A673 (cell line): ENCODE results near the gene OR5B3. TPM values are rescaled to one million over a fixed set of nuclear protein-coding genes. Genes with fewer than 3 reads are reported as not detected.

ENCODE experiments used
- BruUV-seq: library from RNA; stranded (reverse); fragments of 400-500 nt; replicated peaks from 2 replicates; lab custom pipeline; 2021; lab: Mats Ljungman, UMichigan
- CTCF ChIA-PET: fragments of 300-600 bp; sonication (Branson Sonifier 250); formaldehyde crosslinking; loops from one replicate; lab custom pipeline; 2022; ENCODE audit warnings: antibody characterized with exemption; lab: Charles Lee
- POLR2A ChIA-PET: fragments of 300-600 bp; sonication (Branson Sonifier 250); formaldehyde crosslinking; loops from one replicate; lab custom pipeline; 2022; ENCODE audit warnings: antibody characterized with exemption; ENCODE audit not compliant: low non-redundant PET; lab: Charles Lee
- DNase-seq: peaks from one replicate; pipeline ENCODE4 v3.0.0-alpha.2; 2015; ENCODE audit warnings: low spot score
- H3K27ac ChIP-seq: fragments of 200-600 bp; sonication (generic); 2 replicates; pipeline ENCODE4 v1.5.1; 2016; ENCODE audit warnings: mixed run types, low read depth, mild to moderate bottlenecking, mixed read lengths, antibody characterized with exemption, low read length; ENCODE audit not compliant: poor library complexity, severe bottlenecking
- H3K27me3 ChIP-seq: fragments of 200-600 bp; sonication (generic); replicated peaks from 2 replicates; pipeline ENCODE4 v1.6.1; 2017; ENCODE audit warnings: mixed run types, low read depth, mild to moderate bottlenecking, mixed read lengths, antibody characterized with exemption, low read length; ENCODE audit not compliant: insufficient read depth, poor library complexity
- H3K36me3 ChIP-seq: fragments of 200-600 bp; sonication (generic); 2 replicates; pipeline ENCODE4 v1.6.1; 2016; ENCODE audit warnings: mixed run types, mild to moderate bottlenecking, mixed read lengths, antibody characterized with exemption, low read length; ENCODE audit not compliant: insufficient read depth, poor library complexity, severe bottlenecking
- H3K4me1 ChIP-seq: fragments of 200-600 bp; sonication (generic); 2 replicates; pipeline ENCODE4 v1.6.1; 2017; ENCODE audit warnings: mixed run types, mild to moderate bottlenecking, mixed read lengths, antibody characterized with exemption, low read length; ENCODE audit not compliant: insufficient read depth, poor library complexity, severe bottlenecking
- H3K4me3 ChIP-seq: fragments of 200-600 bp; sonication (generic); 2 replicates; pipeline ENCODE4 v1.5.1; 2016; ENCODE audit warnings: low read depth, mixed run types, mild to moderate bottlenecking, mixed read lengths, low read length; ENCODE audit not compliant: poor library complexity, severe bottlenecking
- H3K9me3 ChIP-seq: fragments of 200-600 bp; sonication (generic); 2 replicates; pipeline ENCODE4 v1.6.1; 2016; ENCODE audit warnings: mixed run types, low read depth, mild to moderate bottlenecking, mixed read lengths, antibody characterized with exemption, low read length; ENCODE audit not compliant: poor library complexity, severe bottlenecking
- EZH2 ChIP-seq: fragments of 200-600 bp; sonication (generic); IDR thresholded peaks from 2 replicates; pipeline ENCODE4 v1.6.1; 2017; ENCODE audit warnings: borderline replicate concordance, low read depth, mild to moderate bottlenecking, mixed read lengths, antibody characterized with exemption, low read length; ENCODE audit not compliant: poor library complexity, severe bottlenecking
- intact Hi-C: fragments of 100-400 bp; cut with micrococcal nuclease; formaldehyde crosslinking; loops from one replicate; pipeline ENCODE4 v1.10.0; 2022; ENCODE audit not compliant: unreplicated experiment
- total RNA-seq: library from RNA; stranded (reverse); gene quantifications from 2 replicates; pipeline ENCODE4 v1.2.3, GENCODE V29; 2021
- TF ChIP-seq, protein P1 (sequence below): fragments of 300-800, 200-600 bp; sonication (generic); conservative IDR thresholded peaks from 2 replicates; pipeline ENCODE4 v1.5.1; 2017; ENCODE audit warnings: low read depth, mild to moderate bottlenecking, antibody characterized with exemption, low read length, moderate library complexity, mixed read lengths

The OR5B3 gene
- total RNA-seq, 1 experiment from 2014 or later, result not detected

DNA sequence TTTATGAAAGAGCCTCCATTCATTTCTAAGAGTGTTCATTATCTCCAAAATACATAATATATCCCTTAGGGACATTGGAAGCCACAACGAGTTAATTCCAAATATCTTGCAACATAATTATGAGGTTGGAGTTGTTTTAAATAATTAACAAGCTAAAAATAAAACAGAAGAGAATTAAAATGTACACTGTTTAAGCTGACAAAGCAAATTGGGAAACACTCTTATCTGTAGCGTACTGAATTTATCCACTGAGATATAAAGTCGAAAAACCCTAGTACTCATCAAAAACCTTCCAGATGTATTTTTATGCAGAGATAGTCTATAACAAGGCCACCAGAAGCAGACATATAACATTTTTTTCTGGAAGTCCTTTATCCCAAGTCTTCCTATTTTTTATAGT lies 27.5 kb upstream of the OR5B3 start:
- Histone ChIP-seq H3K27ac (no peak overlapping the region), H3K4me1 (no peaks in the 10 kb centered on the region), H3K4me3 (no peak overlapping the region), H3K36me3 (no peaks in the 10 kb centered on the region), H3K9me3 (no peaks in the 10 kb centered on the region), H3K27me3 (peaks cover 4% of the 10 kb centered on the region)
- POLR2A ChIA-PET, result no interaction called here
- TF ChIP-seq EZH2, result no peak
- TF ChIP-seq, protein P1, sequence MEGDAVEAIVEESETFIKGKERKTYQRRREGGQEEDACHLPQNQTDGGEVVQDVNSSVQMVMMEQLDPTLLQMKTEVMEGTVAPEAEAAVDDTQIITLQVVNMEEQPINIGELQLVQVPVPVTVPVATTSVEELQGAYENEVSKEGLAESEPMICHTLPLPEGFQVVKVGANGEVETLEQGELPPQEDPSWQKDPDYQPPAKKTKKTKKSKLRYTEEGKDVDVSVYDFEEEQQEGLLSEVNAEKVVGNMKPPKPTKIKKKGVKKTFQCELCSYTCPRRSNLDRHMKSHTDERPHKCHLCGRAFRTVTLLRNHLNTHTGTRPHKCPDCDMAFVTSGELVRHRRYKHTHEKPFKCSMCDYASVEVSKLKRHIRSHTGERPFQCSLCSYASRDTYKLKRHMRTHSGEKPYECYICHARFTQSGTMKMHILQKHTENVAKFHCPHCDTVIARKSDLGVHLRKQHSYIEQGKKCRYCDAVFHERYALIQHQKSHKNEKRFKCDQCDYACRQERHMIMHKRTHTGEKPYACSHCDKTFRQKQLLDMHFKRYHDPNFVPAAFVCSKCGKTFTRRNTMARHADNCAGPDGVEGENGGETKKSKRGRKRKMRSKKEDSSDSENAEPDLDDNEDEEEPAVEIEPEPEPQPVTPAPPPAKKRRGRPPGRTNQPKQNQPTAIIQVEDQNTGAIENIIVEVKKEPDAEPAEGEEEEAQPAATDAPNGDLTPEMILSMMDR, result no peak
- BruUV-seq, result no TSS peak
- intact Hi-C loops, result no loop called here
- CTCF ChIA-PET, result no interaction called here
- no peak for DNase-seq

DNA sequence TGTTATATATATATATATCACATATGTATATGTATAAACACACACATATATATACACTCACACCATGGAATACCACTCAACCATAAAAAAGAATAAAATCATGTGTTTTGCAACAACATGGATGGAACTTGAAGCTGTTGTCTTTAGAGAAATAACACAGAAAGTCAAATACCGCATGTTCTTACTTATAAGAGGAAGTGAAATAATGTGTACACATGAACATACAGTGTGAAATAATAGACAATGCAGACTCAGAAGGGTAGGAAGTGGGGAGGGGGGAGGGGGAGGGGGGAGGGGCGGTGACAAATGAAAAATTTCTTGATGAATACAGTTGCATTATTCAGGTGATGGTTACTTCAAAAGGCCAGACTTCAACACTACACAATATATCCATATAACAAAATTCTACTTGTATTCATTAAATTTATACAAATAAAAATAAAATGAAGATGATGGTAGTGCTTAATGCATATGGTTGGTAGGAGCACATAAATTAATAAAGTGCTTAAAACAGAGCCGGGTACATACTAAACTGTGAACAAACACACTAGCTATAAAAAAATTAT lies 27.0 kb upstream of the OR5B3 start:
- CTCF ChIA-PET, result no interaction called here
- intact Hi-C loops, result no loop called here

DNA sequence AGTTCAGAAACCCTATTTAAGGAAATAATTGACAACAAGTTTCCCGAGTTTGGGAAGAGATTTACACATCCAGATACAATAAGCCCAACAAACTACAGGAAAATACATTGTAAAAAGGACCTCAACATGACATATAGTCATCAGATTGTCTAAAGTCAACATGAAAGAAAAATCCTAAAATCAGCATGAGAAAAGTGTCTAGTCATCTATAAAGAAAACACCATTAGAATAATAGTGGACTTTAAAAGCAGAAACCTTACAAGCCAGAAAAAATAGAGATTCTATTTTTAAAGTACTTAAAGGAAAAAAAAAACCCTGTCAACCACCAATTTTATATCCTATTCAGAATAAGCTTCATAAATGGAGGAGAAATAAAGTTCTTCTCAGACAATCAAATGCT lies 22.6 kb upstream of the OR5B3 start:
- no peaks in the 10 kb centered on the region for H3K4me1 ChIP-seq
- no peak overlapping the region for H3K27ac ChIP-seq
- H3K9me3 ChIP-seq, result no peaks in the 10 kb centered on the region
- no peak overlapping the region for H3K4me3 ChIP-seq
- no peak for DNase-seq
- H3K36me3 ChIP-seq, result no peaks in the 10 kb centered on the region
- intact Hi-C loops, result no loop called here
- H3K27me3 ChIP-seq, result peaks cover 4% of the 10 kb centered on the region
- POLR2A ChIA-PET, result no interaction called here
- TF ChIP-seq, protein P1, result no peak
- TF ChIP-seq EZH2, result no peak
- BruUV-seq, result no TSS peak
- CTCF ChIA-PET, result no interaction called here

More for the DNA sequence above, 27.0 kb upstream of the OR5B3 start:
- Histone ChIP-seq H3K27ac (no peak overlapping the region), H3K36me3 (no peaks in the 10 kb centered on the region), H3K9me3 (no peaks in the 10 kb centered on the region), H3K4me1 (no peaks in the 10 kb centered on the region), H3K4me3 (no peak overlapping the region), H3K27me3 (peaks cover 4% of the 10 kb centered on the region)
- POLR2A ChIA-PET, result no interaction called here
- no peak for DNase-seq
- TF ChIP-seq, protein P1, result no peak
- no peak for TF ChIP-seq EZH2
- BruUV-seq, result no TSS peak
